Calu3 (cell line): ENCODE results near the gene CD28. TPM values are rescaled to one million over a fixed set of nuclear protein-coding genes. Genes with fewer than 3 reads are reported as not detected.

Experiments used
- BruUV-seq: library from RNA; stranded (reverse); fragments of 400-500 nt; replicated peaks from 2 replicates; lab custom pipeline; 2021; lab: Mats Ljungman, UMichigan
- CTCF ChIA-PET: fragments of 300-600 bp; sonication (Branson Sonifier 250); formaldehyde crosslinking; loops from one replicate; lab custom pipeline; 2022; ENCODE audit warnings: antibody characterized with exemption; lab: Charles Lee
- DNase-seq: peaks from one replicate; pipeline ENCODE4 v3.0.0; 2022
- H3K27ac Mint-ChIP-seq: one replicate; pipeline ENCODE4 v1.8.0; 2022; ENCODE audit warnings: mixed read lengths; ENCODE audit not compliant: unreplicated experiment
- H3K27me3 Mint-ChIP-seq: one replicate; pipeline ENCODE4 v1.8.0; 2022; ENCODE audit warnings: mixed read lengths; ENCODE audit not compliant: unreplicated experiment
- H3K36me3 Mint-ChIP-seq: one replicate; pipeline ENCODE4 v1.8.0; 2022; ENCODE audit warnings: mild to moderate bottlenecking, moderate library complexity, mixed read lengths; ENCODE audit not compliant: insufficient read depth, unreplicated experiment
- H3K4me1 Mint-ChIP-seq: one replicate; pipeline ENCODE4 v1.8.0; 2022; ENCODE audit warnings: mild to moderate bottlenecking, low read depth, mixed read lengths; ENCODE audit not compliant: unreplicated experiment
- H3K4me3 Mint-ChIP-seq: one replicate; pipeline ENCODE4 v1.8.0; 2022; ENCODE audit warnings: mild to moderate bottlenecking, low read depth, moderate library complexity, mixed read lengths; ENCODE audit not compliant: unreplicated experiment
- H3K9me3 Mint-ChIP-seq: one replicate; pipeline ENCODE4 v1.8.0; 2022; ENCODE audit warnings: low read depth, mixed read lengths; ENCODE audit not compliant: unreplicated experiment
- intact Hi-C: fragments of 100-400 bp; cut with micrococcal nuclease; formaldehyde crosslinking; loops from one replicate; pipeline ENCODE4 v1.10.0; 2022; ENCODE audit not compliant: unreplicated experiment
- total RNA-seq: library from RNA; stranded (reverse); gene quantifications from 2 replicates; pipeline ENCODE4 v1.2.3, GENCODE V29; 2022
- TF ChIP-seq, protein P1 (sequence below): fragments of 200-600 bp; IDR thresholded peaks from one replicate; pipeline ENCODE4 v1.8.0; 2022; ENCODE audit warnings: antibody characterized with exemption; ENCODE audit not compliant: unreplicated experiment

Gene CD28
- total RNA-seq, 1 experiment from 2014 or later = not detected

DNA sequence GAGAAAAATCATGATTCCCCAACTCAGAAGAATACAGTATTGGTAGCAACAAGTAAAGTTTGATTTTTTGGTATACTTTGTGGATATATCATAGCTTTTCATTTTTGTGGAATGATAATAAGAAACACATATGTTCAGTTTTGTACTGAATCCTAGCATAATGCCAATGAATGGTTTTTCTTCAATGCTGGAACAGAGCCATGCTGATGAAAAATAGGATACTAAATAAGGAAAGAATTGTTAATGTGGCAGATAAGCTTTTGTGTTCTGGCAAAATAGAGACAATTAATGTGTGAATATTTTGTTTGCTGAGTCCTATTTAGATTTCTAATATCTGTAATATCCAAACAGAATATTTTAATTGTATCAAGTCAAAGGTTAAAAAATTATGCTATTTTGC lies 21.9 kb downstream of the CD28 start:
- Mint-ChIP-seq H3K27me3 (no peaks in the 10 kb centered on the region), H3K36me3 (no peaks in the 10 kb centered on the region), H3K4me1 (no peaks in the 10 kb centered on the region), H3K9me3 (no peaks in the 10 kb centered on the region), H3K4me3 (no peak overlapping the region), H3K27ac (no peak overlapping the region)
- BruUV-seq = no TSS peak
- TF ChIP-seq, protein P1, sequence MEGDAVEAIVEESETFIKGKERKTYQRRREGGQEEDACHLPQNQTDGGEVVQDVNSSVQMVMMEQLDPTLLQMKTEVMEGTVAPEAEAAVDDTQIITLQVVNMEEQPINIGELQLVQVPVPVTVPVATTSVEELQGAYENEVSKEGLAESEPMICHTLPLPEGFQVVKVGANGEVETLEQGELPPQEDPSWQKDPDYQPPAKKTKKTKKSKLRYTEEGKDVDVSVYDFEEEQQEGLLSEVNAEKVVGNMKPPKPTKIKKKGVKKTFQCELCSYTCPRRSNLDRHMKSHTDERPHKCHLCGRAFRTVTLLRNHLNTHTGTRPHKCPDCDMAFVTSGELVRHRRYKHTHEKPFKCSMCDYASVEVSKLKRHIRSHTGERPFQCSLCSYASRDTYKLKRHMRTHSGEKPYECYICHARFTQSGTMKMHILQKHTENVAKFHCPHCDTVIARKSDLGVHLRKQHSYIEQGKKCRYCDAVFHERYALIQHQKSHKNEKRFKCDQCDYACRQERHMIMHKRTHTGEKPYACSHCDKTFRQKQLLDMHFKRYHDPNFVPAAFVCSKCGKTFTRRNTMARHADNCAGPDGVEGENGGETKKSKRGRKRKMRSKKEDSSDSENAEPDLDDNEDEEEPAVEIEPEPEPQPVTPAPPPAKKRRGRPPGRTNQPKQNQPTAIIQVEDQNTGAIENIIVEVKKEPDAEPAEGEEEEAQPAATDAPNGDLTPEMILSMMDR = no peak
- intact Hi-C loops = no loop called here
- DNase-seq = no peak
- CTCF ChIA-PET = no interaction called here

DNA sequence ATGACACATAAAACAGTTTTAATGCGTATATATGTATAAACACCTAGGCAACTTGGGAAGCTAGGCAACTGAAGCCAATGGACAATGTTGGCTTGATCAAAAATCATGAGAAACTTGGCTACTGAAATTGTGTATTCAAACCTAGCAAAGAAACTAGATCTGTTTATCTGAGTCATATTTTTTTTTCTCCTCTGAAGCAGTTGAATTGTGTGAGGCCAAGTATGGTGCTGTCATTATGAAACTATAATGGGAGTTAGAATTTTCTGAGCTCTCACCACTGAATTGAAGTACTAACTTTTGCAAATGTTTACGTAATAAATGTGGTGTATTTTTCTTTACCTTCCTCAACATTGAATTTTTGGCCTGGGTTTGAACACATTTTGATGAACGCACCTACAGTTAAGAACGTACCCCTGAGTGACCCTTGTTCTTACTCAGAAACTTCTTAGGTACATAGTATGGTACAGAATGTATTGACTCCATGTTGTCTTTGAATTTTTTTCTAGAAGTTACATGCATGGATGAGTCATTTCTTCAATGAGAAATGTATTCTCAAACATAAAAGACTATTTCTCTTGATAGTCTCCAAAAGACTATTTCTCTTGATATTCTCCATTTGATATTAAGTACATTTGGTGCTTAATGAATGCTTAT lies 23.8 kb downstream of the CD28 start:
- no peaks in the 10 kb centered on the region for H3K36me3 Mint-ChIP-seq
- H3K9me3 Mint-ChIP-seq = no peaks in the 10 kb centered on the region
- no peak overlapping the region for H3K27ac Mint-ChIP-seq
- CTCF ChIA-PET = no interaction called here
- no peak overlapping the region for H3K4me3 Mint-ChIP-seq
- TF ChIP-seq, protein P1 = no peak
- BruUV-seq = no TSS peak
- H3K4me1 Mint-ChIP-seq = no peaks in the 10 kb centered on the region
- intact Hi-C loops = no loop called here
- no peak for DNase-seq
- no peaks in the 10 kb centered on the region for H3K27me3 Mint-ChIP-seq

DNA sequence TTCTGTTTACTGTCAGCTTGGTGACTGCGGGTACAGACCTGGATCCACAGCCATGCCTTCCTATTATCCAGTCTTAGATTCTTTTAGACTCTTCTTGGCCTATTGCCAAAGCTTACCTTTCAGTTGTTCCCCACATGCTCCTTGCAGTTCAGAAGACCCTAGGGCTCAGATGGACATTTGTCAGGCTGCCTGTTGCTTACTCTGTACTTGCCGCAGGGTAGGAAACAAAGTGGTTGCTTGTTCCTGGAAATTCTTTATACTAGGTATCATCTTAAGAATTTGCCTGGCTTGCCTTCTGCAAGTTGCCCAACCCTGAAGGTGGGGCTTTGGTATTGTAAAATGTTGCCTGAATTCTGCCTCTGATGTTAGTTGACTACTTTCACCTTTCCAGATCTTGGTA lies 24.4 kb downstream of the CD28 start:
- TF ChIP-seq, protein P1 = no peak
- H3K4me3 Mint-ChIP-seq = no peak overlapping the region
- H3K36me3 Mint-ChIP-seq = no peaks in the 10 kb centered on the region
- CTCF ChIA-PET = no interaction called here
- DNase-seq = no peak
- no peaks in the 10 kb centered on the region for H3K27me3 Mint-ChIP-seq
- H3K9me3 Mint-ChIP-seq = peaks cover under 1% of the 10 kb centered on the region
- no peak overlapping the region for H3K27ac Mint-ChIP-seq
- no TSS peak for BruUV-seq
- intact Hi-C loops = no loop called here
- H3K4me1 Mint-ChIP-seq = no peaks in the 10 kb centered on the region

DNA sequence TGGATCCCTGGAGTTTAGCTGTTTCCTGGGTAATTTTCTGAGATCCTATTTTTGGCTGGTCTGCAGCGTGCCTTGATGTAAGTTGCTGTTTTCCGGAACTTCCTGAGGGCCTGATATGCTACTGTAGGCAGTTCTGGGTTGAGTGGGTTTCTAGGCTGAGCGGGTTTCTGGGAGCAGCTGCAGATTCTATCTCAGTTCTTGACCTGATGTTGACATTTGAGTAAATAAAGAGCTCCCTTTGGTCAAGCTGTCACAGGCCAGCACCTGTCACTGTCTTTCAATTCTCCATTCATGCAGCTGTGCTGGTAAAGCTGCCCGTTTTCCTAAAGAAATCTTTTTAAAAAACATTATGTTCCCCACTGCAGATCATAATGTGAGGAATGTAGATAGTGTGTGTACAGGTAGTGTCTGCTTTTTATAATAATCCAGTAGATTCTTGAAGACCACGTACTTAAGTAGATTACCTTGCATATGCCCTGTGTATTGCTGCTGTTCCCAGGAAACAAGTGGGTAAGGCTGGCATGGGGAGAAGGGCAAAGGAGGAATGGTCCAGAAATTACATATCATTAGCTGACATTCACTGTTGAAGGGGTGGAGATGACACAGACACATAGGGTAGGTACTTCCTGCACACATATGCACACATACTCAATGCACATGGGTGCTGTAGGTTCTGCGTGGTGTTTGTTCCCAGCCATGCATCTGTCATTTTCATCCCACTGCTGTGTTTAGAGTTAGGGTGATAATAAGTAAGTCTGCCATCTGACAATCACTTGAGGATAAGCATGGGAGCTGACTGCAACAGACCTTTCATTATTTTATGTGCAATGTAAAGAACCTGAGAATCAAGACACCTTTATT lies 25.9 kb downstream of the CD28 start:
- CTCF ChIA-PET = no interaction called here
- TF ChIP-seq, protein P1 = no peak
- no peaks in the 10 kb centered on the region for H3K36me3 Mint-ChIP-seq
- H3K4me3 Mint-ChIP-seq = no peak overlapping the region
- no peak overlapping the region for H3K27ac Mint-ChIP-seq
- intact Hi-C loops = no loop called here
- no peak for DNase-seq
- BruUV-seq = no TSS peak
- no peaks in the 10 kb centered on the region for H3K27me3 Mint-ChIP-seq
- peaks cover 2% of the 10 kb centered on the region for H3K9me3 Mint-ChIP-seq
- no peaks in the 10 kb centered on the region for H3K4me1 Mint-ChIP-seq
